ENCODE results near the gene OBI1.
A peak's percentile ranks its signal among the peaks of the same experiment; 100 is the strongest.

The OBI1 gene

DNA sequence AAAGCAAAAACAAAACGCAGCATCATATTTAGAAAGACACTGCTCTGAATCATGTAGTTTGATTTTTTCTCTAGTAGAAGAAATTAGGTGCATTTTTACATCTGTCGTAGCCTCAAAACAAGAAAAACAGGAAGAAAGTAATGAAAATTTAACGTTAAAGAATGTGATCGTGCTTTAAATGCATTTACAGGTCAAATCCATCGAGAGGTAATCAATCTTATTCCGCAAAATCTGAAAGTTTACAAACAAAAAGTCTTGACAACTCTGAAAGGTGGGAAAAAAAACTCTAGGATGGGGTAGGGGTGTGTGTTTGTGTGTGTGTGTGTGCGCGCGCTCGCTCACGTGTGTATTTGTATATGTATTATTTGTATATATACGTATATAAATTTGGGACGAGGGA, 65.8 kb downstream of the OBI1 start:
- TF ChIP-seq, protein P1, sequence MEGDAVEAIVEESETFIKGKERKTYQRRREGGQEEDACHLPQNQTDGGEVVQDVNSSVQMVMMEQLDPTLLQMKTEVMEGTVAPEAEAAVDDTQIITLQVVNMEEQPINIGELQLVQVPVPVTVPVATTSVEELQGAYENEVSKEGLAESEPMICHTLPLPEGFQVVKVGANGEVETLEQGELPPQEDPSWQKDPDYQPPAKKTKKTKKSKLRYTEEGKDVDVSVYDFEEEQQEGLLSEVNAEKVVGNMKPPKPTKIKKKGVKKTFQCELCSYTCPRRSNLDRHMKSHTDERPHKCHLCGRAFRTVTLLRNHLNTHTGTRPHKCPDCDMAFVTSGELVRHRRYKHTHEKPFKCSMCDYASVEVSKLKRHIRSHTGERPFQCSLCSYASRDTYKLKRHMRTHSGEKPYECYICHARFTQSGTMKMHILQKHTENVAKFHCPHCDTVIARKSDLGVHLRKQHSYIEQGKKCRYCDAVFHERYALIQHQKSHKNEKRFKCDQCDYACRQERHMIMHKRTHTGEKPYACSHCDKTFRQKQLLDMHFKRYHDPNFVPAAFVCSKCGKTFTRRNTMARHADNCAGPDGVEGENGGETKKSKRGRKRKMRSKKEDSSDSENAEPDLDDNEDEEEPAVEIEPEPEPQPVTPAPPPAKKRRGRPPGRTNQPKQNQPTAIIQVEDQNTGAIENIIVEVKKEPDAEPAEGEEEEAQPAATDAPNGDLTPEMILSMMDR (IDR thresholded peaks at IDR 0.05; ENCODE audit: insufficient read depth, low read length, poor library complexity, severe bottlenecking): no peak
- Histone ChIP-seq H3K27me3 (replicated peaks; ENCODE audit: control insufficient read depth, insufficient read depth, low read length) (no peaks in the 10 kb centered on the region; the same call in 1 of the 2 replicates), H3K4me3 (replicated peaks; ENCODE audit: low read depth, low read length) (no peak overlapping the region), H3K36me3 (ENCODE audit: control insufficient read depth, insufficient read depth, low read length) (no peaks in the 10 kb centered on the region)
- no peak for DNase-seq (ENCODE audit: extremely low read depth, insufficient read length)

DNA sequence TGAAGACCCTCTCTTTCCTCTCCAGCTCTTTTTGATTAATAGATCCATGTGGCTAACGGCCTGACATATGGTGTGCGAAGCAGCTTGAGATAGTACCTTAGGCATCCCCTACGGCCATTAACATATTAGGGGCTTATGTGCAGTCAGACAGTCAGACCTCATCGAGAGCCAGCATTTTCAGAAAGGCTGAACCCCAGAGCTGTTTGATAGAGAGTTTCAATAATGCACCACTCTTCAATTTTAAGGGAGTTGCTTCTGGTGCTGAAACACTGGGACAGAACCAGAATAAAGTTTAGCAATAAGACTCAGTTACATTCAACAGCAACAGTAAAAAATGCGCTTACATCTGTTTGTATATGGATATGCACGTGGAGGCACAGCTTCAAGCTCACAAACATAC, 66.4 kb downstream of the OBI1 start:
- TF ChIP-seq, protein P1 (IDR thresholded peaks at IDR 0.05; ENCODE audit: insufficient read depth, low read length, poor library complexity, severe bottlenecking): no peak
- DNase-seq (ENCODE audit: extremely low read depth, insufficient read length): no peak
- Histone ChIP-seq H3K36me3 (ENCODE audit: control insufficient read depth, insufficient read depth, low read length) (no peaks in the 10 kb centered on the region), H3K4me3 (replicated peaks; ENCODE audit: low read depth, low read length) (no peak overlapping the region), H3K27me3 (replicated peaks; ENCODE audit: control insufficient read depth, insufficient read depth, low read length) (no peaks in the 10 kb centered on the region; the same call in 1 of the 2 replicates)

DNA sequence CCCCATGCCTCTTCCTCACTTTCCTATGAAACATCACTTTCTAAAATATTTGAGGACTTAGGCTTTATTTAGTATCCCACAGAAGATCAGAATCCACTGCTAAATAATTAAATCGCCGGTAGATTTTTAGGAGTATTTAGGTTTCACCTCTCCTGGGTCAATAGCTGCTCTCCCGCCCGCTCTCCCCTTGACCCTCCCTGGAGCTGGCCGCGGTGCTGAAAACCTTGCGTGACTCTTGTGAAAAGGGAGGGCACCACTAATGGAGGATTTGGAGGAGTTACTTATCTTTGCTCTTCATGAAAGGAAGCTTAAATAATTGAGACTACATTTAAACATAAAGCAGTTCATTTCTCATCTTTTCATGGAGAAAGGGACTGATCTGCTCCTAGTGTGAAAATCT, 69.7 kb downstream of the OBI1 start:
- Histone ChIP-seq H3K4me3 (replicated peaks; ENCODE audit: low read depth, low read length) (no peak overlapping the region), H3K27me3 (replicated peaks; ENCODE audit: control insufficient read depth, insufficient read depth, low read length) (no peaks in the 10 kb centered on the region; the same call in 1 of the 2 replicates), H3K36me3 (ENCODE audit: control insufficient read depth, insufficient read depth, low read length) (no peaks in the 10 kb centered on the region)
- TF ChIP-seq, protein P1 (IDR thresholded peaks at IDR 0.05; ENCODE audit: insufficient read depth, low read length, poor library complexity, severe bottlenecking): no peak
- no peak for DNase-seq (ENCODE audit: extremely low read depth, insufficient read length)

DNA sequence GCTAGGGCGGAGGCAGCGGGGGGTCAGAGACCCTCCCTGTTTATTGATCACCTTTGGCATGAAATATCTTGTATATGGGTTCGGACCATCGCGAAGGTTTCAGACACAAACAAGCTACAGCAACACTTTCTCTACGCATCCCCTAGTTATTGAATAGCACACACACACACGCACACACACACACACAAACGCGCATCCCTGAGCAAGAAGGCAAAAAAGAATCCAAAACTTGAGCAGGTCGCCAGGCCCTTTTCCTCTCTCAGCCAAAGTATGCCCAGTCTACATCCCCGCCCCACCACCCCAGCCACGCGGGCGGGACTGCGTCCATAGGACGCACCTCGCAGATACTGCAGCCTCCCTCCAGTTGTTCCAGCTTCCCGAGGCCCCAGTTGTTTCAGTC, 71.6 kb downstream of the OBI1 start:
- Histone ChIP-seq H3K4me3 (replicated peaks; ENCODE audit: low read depth, low read length) (no peak overlapping the region), H3K27me3 (replicated peaks; ENCODE audit: control insufficient read depth, insufficient read depth, low read length) (no peaks in the 10 kb centered on the region), H3K36me3 (ENCODE audit: control insufficient read depth, insufficient read depth, low read length) (no peaks in the 10 kb centered on the region)
- DNase-seq (ENCODE audit: extremely low read depth, insufficient read length): no peak
- TF ChIP-seq, protein P1 (IDR thresholded peaks at IDR 0.05; ENCODE audit: insufficient read depth, low read length, poor library complexity, severe bottlenecking): no peak

DNA sequence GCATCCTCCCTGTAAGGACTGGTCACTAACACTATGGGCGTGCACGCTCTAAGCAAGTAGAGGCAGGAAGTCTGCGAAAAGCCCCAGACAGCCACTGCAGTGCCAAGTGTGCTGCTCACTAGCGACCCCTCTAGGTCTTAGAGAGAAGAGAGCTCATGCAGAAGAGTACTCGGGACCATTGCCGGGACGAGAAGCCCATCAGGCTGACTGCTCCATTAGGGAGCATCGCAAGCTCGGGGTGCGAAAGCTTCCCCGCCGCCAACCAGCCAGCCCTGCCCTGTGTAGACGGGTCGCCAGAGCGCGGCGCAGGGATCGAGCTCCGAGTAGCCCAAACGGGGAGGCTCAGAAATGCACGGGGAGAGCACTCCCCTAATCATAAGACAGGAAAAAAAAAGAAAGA, 72.2 kb downstream of the OBI1 start:
- Histone ChIP-seq H3K27me3 (replicated peaks; ENCODE audit: control insufficient read depth, insufficient read depth, low read length) (no peaks in the 10 kb centered on the region), H3K4me3 (replicated peaks; ENCODE audit: low read depth, low read length) (no peak overlapping the region), H3K36me3 (ENCODE audit: control insufficient read depth, insufficient read depth, low read length) (no peaks in the 10 kb centered on the region)
- no peak for DNase-seq (ENCODE audit: extremely low read depth, insufficient read length)
- TF ChIP-seq, protein P1 (IDR thresholded peaks at IDR 0.05; ENCODE audit: insufficient read depth, low read length, poor library complexity, severe bottlenecking): peak; percentile 32

DNA sequence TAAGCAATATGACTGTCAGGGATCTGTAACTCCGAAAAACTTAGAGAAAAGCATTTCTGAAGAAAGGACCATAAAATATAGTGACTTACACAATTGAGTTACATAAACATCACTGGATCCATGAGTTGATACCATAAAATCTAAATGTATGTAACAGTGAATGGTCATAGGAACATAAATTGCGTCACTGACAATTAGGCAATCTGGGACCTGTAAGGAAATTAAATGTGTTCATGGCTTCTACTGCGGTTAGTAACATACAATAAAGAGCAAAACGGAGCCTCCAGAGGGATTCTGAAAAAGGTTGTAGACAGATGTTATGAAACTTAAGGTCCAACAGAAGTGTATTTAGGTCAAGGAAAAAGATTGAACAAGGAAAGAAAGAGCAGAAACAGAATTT, 82.7 kb downstream of the OBI1 start:
- TF ChIP-seq, protein P1 (IDR thresholded peaks at IDR 0.05; ENCODE audit: insufficient read depth, low read length, poor library complexity, severe bottlenecking): no peak
- no peaks in the 10 kb centered on the region for H3K36me3 ChIP-seq (ENCODE audit: control insufficient read depth, insufficient read depth, low read length)
- DNase-seq (ENCODE audit: extremely low read depth, insufficient read length): no peak
- H3K27me3 ChIP-seq (replicated peaks; ENCODE audit: control insufficient read depth, insufficient read depth, low read length): no peaks in the 10 kb centered on the region; the same call in 1 of the 2 replicates
- H3K4me3 ChIP-seq (replicated peaks; ENCODE audit: low read depth, low read length): no peak overlapping the region
